PC-3 (cell line): ENCODE measurements around the gene UBE2H. TPM values are rescaled to one million over a fixed set of nuclear protein-coding genes. Genes with fewer than 3 reads are reported as not detected.

Experiments
- ATAC-seq: fragments of 200-7000 bp; cut with Tn5 transposase; 2 replicates; pipeline ENCODE4 v1.9.1; 2020; ENCODE audit warnings: mild to moderate bottlenecking, moderate library complexity
- BruUV-seq: library from RNA; stranded (reverse); fragments of 400-500 nt; replicated peaks from 2 replicates; lab custom pipeline; 2021; lab: Mats Ljungman, UMichigan
- CTCF ChIA-PET: fragments of 300-600 bp; sonication (Branson Sonifier 250); formaldehyde crosslinking; loops from one replicate; lab custom pipeline; 2022; ENCODE audit warnings: antibody characterized with exemption; lab: Charles Lee
- POLR2A ChIA-PET: fragments of 300-600 bp; sonication (Branson Sonifier 250); formaldehyde crosslinking; loops from one replicate; lab custom pipeline; 2022; ENCODE audit warnings: antibody characterized with exemption; ENCODE audit not compliant: unreplicated experiment; lab: Charles Lee
- DNase-seq: peaks from one replicate; pipeline ENCODE4 v3.0.0-alpha.2; 2015
- H2AFZ ChIP-seq: fragments of 300-600 bp; sonication (generic); 2 replicates; pipeline ENCODE4 v1.6.0; 2016; ENCODE audit warnings: antibody characterized with exemption, low read length
- H3F3A ChIP-seq: fragments of 300-600 bp; sonication (generic); one replicate; pipeline ENCODE4 v1.6.0; 2017; ENCODE audit warnings: antibody characterized with exemption, low read length, control low read depth, mild to moderate bottlenecking; ENCODE audit not compliant: unreplicated experiment
- H3K27ac ChIP-seq: fragments of 300-600 bp; sonication (generic); 2 replicates; pipeline ENCODE4 v1.5.1; 2016; ENCODE audit warnings: mild to moderate bottlenecking, low read length
- H3K27me3 ChIP-seq: fragments of 300-600 bp; sonication (generic); 2 replicates; pipeline ENCODE4 v1.6.1; 2016; ENCODE audit warnings: low read length, mixed read lengths
- H3K36me3 ChIP-seq: fragments of 300-600 bp; sonication (generic); 2 replicates; pipeline ENCODE4 v1.6.1; 2016; ENCODE audit warnings: low read depth, mixed run types, low read length, mixed read lengths
- H3K4me1 ChIP-seq: fragments of 300-600 bp; sonication (generic); 2 replicates; pipeline ENCODE4 v1.5.1; 2016; ENCODE audit warnings: low read length; ENCODE audit not compliant: insufficient read depth
- H3K4me2 ChIP-seq: fragments of 300-600 bp; sonication (generic); 2 replicates; pipeline ENCODE4 v1.6.0; 2016; ENCODE audit warnings: low read length
- H3K4me3 ChIP-seq: fragments of 300-600 bp; sonication (generic); 2 replicates; pipeline ENCODE4 v1.5.1; 2016; ENCODE audit warnings: mild to moderate bottlenecking, low read length, mixed read lengths
- H3K79me2 ChIP-seq: fragments of 300-600 bp; sonication (generic); 2 replicates; pipeline ENCODE4 v1.6.1; 2017; ENCODE audit warnings: low read length, mixed read lengths
- H3K9ac ChIP-seq: fragments of 300-600 bp; sonication (generic); 2 replicates; pipeline ENCODE4 v1.6.0; 2016; ENCODE audit warnings: mild to moderate bottlenecking, low read length
- H3K9me2 ChIP-seq: fragments of 300-600 bp; sonication (generic); replicated peaks from 2 replicates; pipeline ENCODE4 v1.6.1; 2016; ENCODE audit warnings: mixed run types, low read length, mixed read lengths
- H3K9me3 ChIP-seq: fragments of 300-600 bp; sonication (generic); 2 replicates; pipeline ENCODE4 v1.6.1; 2016; ENCODE audit warnings: low read length, mixed read lengths
- H4K20me1 ChIP-seq: fragments of 300-600 bp; sonication (generic); 2 replicates; pipeline ENCODE4 v1.6.1; 2016; ENCODE audit warnings: low read length, mixed read lengths
- CTCF ChIP-seq: fragments of 300-600 bp; sonication (generic); conservative IDR thresholded peaks from 2 replicates; pipeline ENCODE4 v1.5.1; 2017; ENCODE audit warnings: antibody characterized with exemption, low read depth, mild to moderate bottlenecking, low read length
- EZH2 ChIP-seq: fragments of 300-600 bp; sonication (generic); IDR thresholded peaks from one replicate; pipeline ENCODE4 v1.6.1; 2017; ENCODE audit warnings: antibody characterized with exemption, mild to moderate bottlenecking, low read length; ENCODE audit not compliant: unreplicated experiment
- EZH2phosphoT487 ChIP-seq: fragments of 300-600 bp; sonication (generic); IDR thresholded peaks from 2 replicates; pipeline ENCODE4 v1.6.1; 2018; ENCODE audit warnings: mild to moderate bottlenecking, antibody characterized with exemption, low read length, borderline replicate concordance
- intact Hi-C: fragments of 100-400 bp; cut with micrococcal nuclease; formaldehyde crosslinking; loops from 2 replicates; pipeline ENCODE4 v1.9.0; 2023
- total RNA-seq: library from RNA; depleted of rRNA; stranded (reverse); fragments of >200 nt; gene quantifications from 2 replicates; pipeline ENCODE4 v1.2.3, GENCODE V29; 2014

UBE2H gene
- total RNA-seq, 1 experiment from 2014 or later: 62.5 TPM

GRCh38 chr7:129785685-129786514 lies 166.9 kb downstream of the UBE2H start:
- Histone ChIP-seq H3F3A (no peaks in the 10 kb centered on the region), H3K9ac (no peak overlapping the region), H3K4me1 (peaks cover 19% of the 10 kb centered on the region), H3K9me3 (no peaks in the 10 kb centered on the region), H3K27me3 (no peaks in the 10 kb centered on the region), H3K27ac (no peak overlapping the region), H2AFZ (no peak overlapping the region), H4K20me1 (no peaks in the 10 kb centered on the region), H3K9me2 (no peaks in the 10 kb centered on the region), H3K4me3 (no peak overlapping the region), H3K36me3 (no peaks in the 10 kb centered on the region), H3K4me2 (no peak overlapping the region), H3K79me2 (no peaks in the 10 kb centered on the region)
- CTCF ChIA-PET: interaction anchor here (1.5 kb wide), 1 partner anchor 39 kb away, joined by 4 read pairs; no protein-coding TSS in a partner anchor
- POLR2A ChIA-PET: no interaction called here
- no TSS peak for BruUV-seq
- DNase-seq (no peak), ATAC-seq (no peak)
- intact Hi-C loops: no loop called here
- TF ChIP-seq EZH2 (no peak), EZH2phosphoT487 (no peak), CTCF (no peak)

DNA sequence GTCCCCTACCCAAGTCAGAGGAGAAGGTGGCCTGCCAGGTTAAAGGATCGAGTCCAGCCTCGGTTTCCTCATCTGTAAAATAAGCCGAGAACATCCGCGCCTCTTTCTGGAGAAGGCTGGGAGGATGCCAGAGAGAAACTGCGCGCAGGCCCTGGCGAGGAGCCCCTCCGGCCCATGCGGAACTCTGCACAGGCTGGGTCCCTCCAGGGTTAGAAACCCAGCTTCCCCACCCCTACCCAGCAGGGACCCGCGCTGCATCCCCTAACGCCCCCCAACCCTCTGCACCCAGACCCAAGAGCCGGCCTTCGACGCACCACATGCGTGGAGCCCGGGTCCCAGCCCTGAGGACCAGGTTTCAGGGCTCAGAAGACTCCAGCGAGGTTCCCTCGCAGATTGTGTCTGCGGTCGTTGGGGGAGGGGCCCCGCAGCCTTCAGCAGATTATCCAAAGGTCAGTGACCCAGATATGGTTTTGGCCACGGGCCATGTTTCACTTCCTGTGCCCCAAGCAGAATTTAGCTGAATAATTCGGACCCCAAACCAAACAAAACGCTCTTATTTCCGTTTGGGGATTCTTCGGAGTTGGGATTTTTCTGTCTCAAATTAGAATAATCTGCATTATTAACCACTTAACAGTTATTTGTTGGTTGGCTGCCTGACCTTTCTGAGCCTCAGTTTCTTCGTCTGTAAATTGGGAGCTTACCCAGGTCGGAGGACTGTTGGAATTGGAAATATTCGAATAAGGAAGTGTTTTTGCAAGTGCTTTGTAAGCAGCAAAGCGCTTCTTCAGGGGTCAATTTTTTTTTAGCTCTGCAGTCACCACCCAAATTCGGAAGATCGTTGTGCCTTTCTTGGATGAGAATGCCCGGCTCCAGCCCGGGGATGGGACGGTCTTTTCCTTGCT lies 167.7 kb downstream of the UBE2H start:
- H3K27me3 ChIP-seq: no peaks in the 10 kb centered on the region
- ATAC-seq: no peak

More for the DNA sequence above, 167.7 kb downstream of the UBE2H start:
- no peak for DNase-seq
- no peaks in the 10 kb centered on the region for H4K20me1 ChIP-seq
- no peak overlapping the region for H3K27ac ChIP-seq
- H3K9me2 ChIP-seq: no peaks in the 10 kb centered on the region
- TF ChIP-seq EZH2 (no peak), CTCF (no peak), EZH2phosphoT487 (no peak)
- POLR2A ChIA-PET: no interaction called here
- intact Hi-C loops: no loop called here
- CTCF ChIA-PET: no interaction called here
- H3K4me1 ChIP-seq: peaks cover 11% of the 10 kb centered on the region
- no peak overlapping the region for H3K9ac ChIP-seq
- no peaks in the 10 kb centered on the region for H3K36me3 ChIP-seq
- H3F3A ChIP-seq: no peaks in the 10 kb centered on the region
- H3K4me2 ChIP-seq: no peak overlapping the region
- H3K79me2 ChIP-seq: no peaks in the 10 kb centered on the region
- no peak overlapping the region for H2AFZ ChIP-seq
- no peaks in the 10 kb centered on the region for H3K9me3 ChIP-seq
- BruUV-seq: no TSS peak
- H3K4me3 ChIP-seq: no peak overlapping the region
